ENCODE data around the gene SMYD2.

SMYD2 gene

GRCh38 chr1:214360116-214360515, 79.2 kb downstream of the SMYD2 start:
- no peaks in the 10 kb centered on the region for H3K9me3 Mint-ChIP-seq
- no peak for TF ChIP-seq CTCF (IDR thresholded peaks at IDR 0.05; ENCODE audit: unreplicated experiment in 3 of 3)
- H3K27me3 Mint-ChIP-seq (ENCODE audit: low read depth) = no peaks in the 10 kb centered on the region
- H3K27ac Mint-ChIP-seq = no peak overlapping the region
- H3K4me1 Mint-ChIP-seq = peaks cover 6% of the 10 kb centered on the region
- no peak overlapping the region for H3K4me3 Mint-ChIP-seq
- peaks cover 85% of the 10 kb centered on the region for H3K36me3 Mint-ChIP-seq (ENCODE audit: low read depth)

GRCh38 chr1:214360525-214361164, 79.7 kb downstream of the SMYD2 start:
- Mint-ChIP-seq H3K4me1 (peaks cover 6% of the 10 kb centered on the region), H3K27me3 (ENCODE audit: low read depth) (no peaks in the 10 kb centered on the region), H3K9me3 (no peaks in the 10 kb centered on the region), H3K27ac (no peak overlapping the region), H3K4me3 (no peak overlapping the region), H3K36me3 (ENCODE audit: low read depth) (peaks cover 81% of the 10 kb centered on the region)
- TF ChIP-seq CTCF (IDR thresholded peaks at IDR 0.05; ENCODE audit: unreplicated experiment in 3 of 3) = no peak

- TF ChIP-seq CTCF (IDR thresholded peaks at IDR 0.05; ENCODE audit: unreplicated experiment in 3 of 3) = no peak
- Mint-ChIP-seq H3K9me3 (no peaks in the 10 kb centered on the region), H3K27me3 (ENCODE audit: low read depth) (no peaks in the 10 kb centered on the region), H3K27ac (no peak overlapping the region), H3K4me1 (peaks cover 6% of the 10 kb centered on the region), H3K36me3 (ENCODE audit: low read depth) (peaks cover 78% of the 10 kb centered on the region), H3K4me3 (no peak overlapping the region)
Observed at GRCh38 chr1:214361636-214362035, 80.7 kb downstream of the SMYD2 start.

- H3K9me3 Mint-ChIP-seq = no peaks in the 10 kb centered on the region
- no peaks in the 10 kb centered on the region for H3K27me3 Mint-ChIP-seq (ENCODE audit: low read depth)
- H3K4me3 Mint-ChIP-seq = no peak overlapping the region
- H3K4me1 Mint-ChIP-seq = peaks cover 6% of the 10 kb centered on the region
- TF ChIP-seq CTCF (IDR thresholded peaks at IDR 0.05; ENCODE audit: unreplicated experiment in 3 of 3) = no peak
- H3K36me3 Mint-ChIP-seq (ENCODE audit: low read depth) = peaks cover 75% of the 10 kb centered on the region
- H3K27ac Mint-ChIP-seq = no peak overlapping the region
Observed at GRCh38 chr1:214362188-214362882, 81.4 kb downstream of the SMYD2 start.

GRCh38 chr1:214363386-214363785, 82.4 kb downstream of the SMYD2 start:
- no peak for TF ChIP-seq CTCF (IDR thresholded peaks at IDR 0.05; ENCODE audit: unreplicated experiment in 3 of 3)
- H3K27me3 Mint-ChIP-seq (ENCODE audit: low read depth) = no peaks in the 10 kb centered on the region
- H3K36me3 Mint-ChIP-seq (ENCODE audit: low read depth) = peaks cover 75% of the 10 kb centered on the region
- H3K9me3 Mint-ChIP-seq = no peaks in the 10 kb centered on the region
- no peak overlapping the region for H3K4me3 Mint-ChIP-seq
- H3K27ac Mint-ChIP-seq = no peak overlapping the region
- H3K4me1 Mint-ChIP-seq = peaks cover 6% of the 10 kb centered on the region

- Mint-ChIP-seq H3K27me3 (ENCODE audit: low read depth) (no peaks in the 10 kb centered on the region), H3K36me3 (ENCODE audit: low read depth) (peaks cover 82% of the 10 kb centered on the region), H3K27ac (no peak overlapping the region), H3K4me1 (peaks cover 6% of the 10 kb centered on the region), H3K9me3 (no peaks in the 10 kb centered on the region), H3K4me3 (no peak overlapping the region)
- no peak for TF ChIP-seq CTCF (IDR thresholded peaks at IDR 0.05; ENCODE audit: unreplicated experiment in 3 of 3)
Observed at GRCh38 chr1:214364386-214364785, 83.4 kb downstream of the SMYD2 start.
